ENCODE data around the gene RHOG.
A peak's percentile ranks its signal among the peaks of the same experiment; 100 is the strongest.

Gene RHOG

DNA sequence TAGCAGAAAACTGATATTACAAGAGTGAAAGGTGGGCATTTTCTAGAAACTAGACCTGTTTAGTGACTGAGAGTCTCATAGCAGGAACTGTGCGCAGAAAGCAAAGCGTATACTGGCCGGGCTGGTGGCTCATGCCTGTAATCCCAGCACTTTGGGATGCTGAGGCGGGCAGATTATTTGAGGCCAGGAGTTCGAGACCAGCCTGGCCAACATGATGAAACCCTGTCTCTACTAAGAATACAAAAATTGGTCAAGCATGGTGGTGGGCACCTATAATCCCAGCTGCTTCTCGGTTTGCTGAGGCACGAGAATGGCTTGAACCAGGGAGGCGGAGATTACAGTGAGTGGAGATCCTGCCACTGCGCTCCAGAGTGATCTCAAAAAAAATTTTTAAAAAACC, 41.6 kb downstream of the RHOG start:
- TF ChIP-seq CREB1 (IDR thresholded peaks at IDR 0.05; ENCODE audit: low read depth) (no peak), EP300 (IDR thresholded peaks at IDR 0.05; ENCODE audit: borderline replicate concordance) (no peak), TCF12 (IDR thresholded peaks at IDR 0.05; ENCODE audit: low read depth) (no peak), FOXM1 (IDR thresholded peaks at IDR 0.05; ENCODE audit: borderline replicate concordance, low read depth) (no peak), REST (IDR thresholded peaks at IDR 0.05; ENCODE audit: low read depth) (no peak), MAX (IDR thresholded peaks at IDR 0.05) (no peak), NFIC (IDR thresholded peaks at IDR 0.05) (no peak), YY1 (IDR thresholded peaks at IDR 0.05; ENCODE audit: low read depth) (no peak), RAD21 (IDR thresholded peaks at IDR 0.05; ENCODE audit: low read depth) (no peak), TEAD4 (IDR thresholded peaks at IDR 0.05) (no peak)

GRCh38 chr11:3797329-3798090, 43.2 kb downstream of the RHOG start, which contains the start of gene NUP98:
Gene NUP98 (minus strand): TSS chr11:3797554. CDS start chr11:3782117, 15,437 bp downstream.
- no peak for TF ChIP-seq REST (IDR thresholded peaks at IDR 0.05; ENCODE audit: low read depth)
- TF ChIP-seq CREB1 (IDR thresholded peaks at IDR 0.05; ENCODE audit: low read depth) = peak; percentile 89
- TF ChIP-seq YY1 (IDR thresholded peaks at IDR 0.05; ENCODE audit: low read depth) = peak; percentile 47; the same call in 1 of the 2 replicates
- no peak for TF ChIP-seq TEAD4 (IDR thresholded peaks at IDR 0.05)
- peak; percentile 66 for TF ChIP-seq TAF1 (IDR thresholded peaks at IDR 0.05; ENCODE audit: low read depth)
- TF ChIP-seq CEBPB (IDR thresholded peaks at IDR 0.05) = peak; percentile 89
- no peak for TF ChIP-seq RAD21 (IDR thresholded peaks at IDR 0.05; ENCODE audit: low read depth)
- TF ChIP-seq FOXM1 (IDR thresholded peaks at IDR 0.05; ENCODE audit: borderline replicate concordance, low read depth) = peak; percentile 92
- TF ChIP-seq EGR1 (IDR thresholded peaks at IDR 0.05) = no peak
- TF ChIP-seq TCF12 (IDR thresholded peaks at IDR 0.05; ENCODE audit: low read depth) = peak; percentile 15; the same call in 1 of the 2 replicates
- peak; percentile 99 for TF ChIP-seq MAX (IDR thresholded peaks at IDR 0.05)
- TF ChIP-seq USF1 (IDR thresholded peaks at IDR 0.05) = peak; percentile 82
- no peak for TF ChIP-seq EP300 (IDR thresholded peaks at IDR 0.05; ENCODE audit: borderline replicate concordance)
- 0 out of 2 replicates have a peak, but pooled peaks have one; percentile 20 for TF ChIP-seq ZBTB7A (IDR thresholded peaks at IDR 0.05; ENCODE audit: low read depth)

- TF ChIP-seq TAF1 (IDR thresholded peaks at IDR 0.05; ENCODE audit: low read depth) (no peak), ZBTB7A (IDR thresholded peaks at IDR 0.05; ENCODE audit: low read depth) (0 out of 2 replicates have a peak, but pooled peaks have one; percentile 49), YY1 (IDR thresholded peaks at IDR 0.05; ENCODE audit: low read depth) (no peak)
Measured at GRCh38 chr11:3796801-3797328, 43.9 kb downstream of the RHOG start.

DNA sequence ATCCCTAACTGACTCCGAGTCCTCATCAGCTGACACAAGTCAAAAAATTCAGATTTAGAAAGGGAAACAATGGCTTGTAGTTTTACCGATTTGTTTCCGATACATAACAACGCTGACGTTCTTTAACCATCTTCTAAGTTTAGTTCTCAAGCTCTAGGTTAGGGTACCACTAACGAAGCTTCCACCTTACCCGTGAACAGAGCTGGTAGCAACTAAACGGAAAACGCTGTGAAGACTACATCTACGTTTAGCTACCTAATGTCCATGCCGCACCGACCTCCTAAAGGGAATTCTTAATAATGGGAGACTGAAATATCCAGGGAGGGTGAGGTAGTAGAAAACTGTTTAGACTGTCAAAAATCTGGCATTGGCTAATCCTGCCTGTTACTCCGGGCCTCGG, 44.4 kb downstream of the RHOG start:
- TF ChIP-seq NFIC (IDR thresholded peaks at IDR 0.05) (no peak), TEAD4 (IDR thresholded peaks at IDR 0.05) (no peak), YY1 (IDR thresholded peaks at IDR 0.05; ENCODE audit: low read depth) (no peak), CEBPB (IDR thresholded peaks at IDR 0.05) (no peak), TAF1 (IDR thresholded peaks at IDR 0.05; ENCODE audit: low read depth) (no peak), FOXM1 (IDR thresholded peaks at IDR 0.05; ENCODE audit: borderline replicate concordance, low read depth) (no peak), MAX (IDR thresholded peaks at IDR 0.05) (no peak), REST (IDR thresholded peaks at IDR 0.05; ENCODE audit: low read depth) (no peak), USF1 (IDR thresholded peaks at IDR 0.05) (no peak), EP300 (IDR thresholded peaks at IDR 0.05; ENCODE audit: borderline replicate concordance) (no peak), CREB1 (IDR thresholded peaks at IDR 0.05; ENCODE audit: low read depth) (no peak), ZBTB7A (IDR thresholded peaks at IDR 0.05; ENCODE audit: low read depth) (no peak), TCF12 (IDR thresholded peaks at IDR 0.05; ENCODE audit: low read depth) (no peak), RAD21 (IDR thresholded peaks at IDR 0.05; ENCODE audit: low read depth) (no peak), EGR1 (IDR thresholded peaks at IDR 0.05) (no peak)
